IPS DF 19.7 (cell line): ENCODE data around the gene TNNT2.

Experiments used
- DNase-seq: peaks from one replicate; pipeline ENCODE4 v3.0.0-alpha.2; 2013; ENCODE audit warnings: low read depth, low spot score

The TNNT2 gene

GRCh38 chr1:201356701-201357100, 20.8 kb downstream of the TNNT2 start:
- DNase-seq, result no peak

DNA sequence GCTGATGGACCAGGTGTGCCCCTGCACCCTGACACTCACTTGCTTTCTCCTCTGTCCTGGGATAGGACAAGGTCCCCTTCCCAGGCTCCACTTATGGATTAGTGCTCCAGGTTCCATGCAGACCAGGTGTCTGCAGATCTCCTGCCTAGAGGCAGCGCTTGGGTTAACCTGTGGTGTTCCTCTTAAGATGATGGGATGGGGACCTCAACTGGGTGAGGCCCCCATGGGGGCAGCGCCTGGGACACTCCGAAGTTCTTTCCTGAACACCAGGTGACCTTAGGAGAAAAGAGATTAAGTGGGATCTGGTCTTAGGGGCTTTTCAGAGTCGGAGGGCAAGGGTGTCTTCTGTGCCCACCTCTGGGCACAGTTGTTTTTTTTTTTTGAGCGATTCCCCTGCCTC, 21.2 kb downstream of the TNNT2 start:
- no peak for DNase-seq

DNA sequence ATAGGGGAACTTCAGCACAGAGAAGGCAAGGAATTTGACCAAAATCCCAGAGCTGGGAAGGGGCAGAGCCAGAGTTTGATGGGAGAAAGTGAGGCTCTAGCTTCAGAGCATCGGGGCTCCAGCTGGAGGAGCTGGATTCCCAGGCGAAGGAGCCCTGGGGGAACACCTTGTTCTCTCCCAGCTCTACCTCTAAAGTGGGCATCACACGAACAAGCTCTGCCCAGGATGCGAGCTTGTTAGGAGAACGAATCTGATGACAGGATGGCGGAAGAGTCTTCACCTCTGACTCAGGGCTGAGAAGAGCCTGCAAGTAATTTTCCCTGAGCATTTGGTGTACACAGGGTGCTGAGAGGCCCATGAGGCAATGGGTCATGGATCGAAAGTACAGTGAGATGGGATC, 22.0 kb downstream of the TNNT2 start:
- no peak for DNase-seq

DNA sequence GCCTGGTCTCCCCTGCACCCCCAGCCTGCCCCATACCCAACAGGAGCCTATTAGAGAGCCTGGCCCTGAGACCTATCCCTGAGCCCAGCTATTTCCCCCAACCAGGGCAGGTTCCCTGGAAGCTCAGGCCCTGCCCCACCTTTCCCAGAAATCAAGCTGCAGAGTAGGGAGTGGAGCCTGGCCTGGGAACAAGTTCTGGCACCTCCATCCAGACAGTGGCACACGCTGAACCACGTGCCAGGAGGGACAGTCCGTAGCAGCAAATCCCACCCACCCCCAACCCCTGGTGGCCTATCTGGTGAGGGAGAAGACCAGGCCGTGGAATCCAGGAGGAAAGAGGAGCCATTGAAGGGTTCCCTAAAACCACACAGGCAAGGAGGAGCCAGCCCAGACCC, 22.6 kb downstream of the TNNT2 start:
- no peak for DNase-seq

- DNase-seq, result no peak
Measured at GRCh38 chr1:201354151-201354900, 23.2 kb downstream of the TNNT2 start.

DNA sequence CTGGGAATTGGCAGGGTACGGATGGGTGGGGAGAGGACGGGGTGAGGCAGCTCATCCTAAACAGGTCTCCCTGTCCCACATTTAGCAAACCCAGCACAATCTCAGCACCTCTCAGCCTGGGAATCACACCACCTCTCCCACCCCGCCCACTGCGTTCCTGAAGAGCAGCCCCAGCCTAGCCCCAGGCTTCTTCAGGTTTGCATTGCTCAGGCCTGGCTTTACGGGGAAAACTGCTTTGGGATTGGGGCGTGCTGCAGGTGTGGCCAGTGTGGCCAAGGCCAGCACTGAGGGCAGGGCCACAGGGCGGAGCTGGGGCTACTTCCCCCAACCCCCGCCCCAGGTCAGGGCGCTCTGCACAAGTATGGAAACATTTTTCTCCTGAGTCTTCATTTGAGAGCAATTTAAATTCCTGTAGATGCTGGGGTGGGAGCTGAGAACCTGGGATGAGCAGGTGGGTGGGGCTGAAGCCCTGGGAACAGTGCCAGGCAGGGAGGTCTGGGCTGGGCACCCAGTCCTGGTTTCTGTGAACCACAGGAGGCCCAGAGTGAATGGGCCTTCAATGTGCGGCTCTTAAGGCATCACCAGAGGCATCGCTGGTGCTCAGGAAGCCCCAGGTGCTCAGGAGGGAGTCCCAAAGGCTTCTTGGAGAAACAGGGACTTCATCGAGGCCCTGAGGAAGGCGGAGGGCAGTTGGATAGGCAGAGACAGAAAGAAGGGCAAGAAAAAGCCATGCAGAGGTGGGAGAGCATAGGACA, 24.1 kb downstream of the TNNT2 start:
- no peak for DNase-seq

GRCh38 chr1:201351617-201352016, 25.9 kb downstream of the TNNT2 start:
- DNase-seq, result no peak

DNA sequence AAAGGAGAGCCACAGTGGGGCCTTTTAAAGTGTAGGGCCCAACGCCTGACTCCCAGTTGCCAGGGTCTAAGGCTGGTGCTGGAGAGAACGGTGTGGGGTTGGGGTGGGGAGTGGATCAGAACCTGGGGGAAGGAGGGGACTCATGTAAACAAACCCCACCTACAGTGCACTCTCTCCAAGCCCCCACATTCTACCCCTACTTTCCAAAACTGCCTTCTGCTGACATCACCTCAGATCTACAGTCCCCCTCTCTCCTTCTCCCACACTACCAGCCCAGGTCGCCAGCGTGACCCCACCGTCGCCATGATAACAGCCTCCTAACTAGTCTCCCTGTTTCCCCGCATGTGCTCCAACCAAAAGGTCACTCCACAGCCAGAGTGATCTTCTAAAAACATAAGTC, 26.6 kb downstream of the TNNT2 start:
- no peak for DNase-seq

DNA sequence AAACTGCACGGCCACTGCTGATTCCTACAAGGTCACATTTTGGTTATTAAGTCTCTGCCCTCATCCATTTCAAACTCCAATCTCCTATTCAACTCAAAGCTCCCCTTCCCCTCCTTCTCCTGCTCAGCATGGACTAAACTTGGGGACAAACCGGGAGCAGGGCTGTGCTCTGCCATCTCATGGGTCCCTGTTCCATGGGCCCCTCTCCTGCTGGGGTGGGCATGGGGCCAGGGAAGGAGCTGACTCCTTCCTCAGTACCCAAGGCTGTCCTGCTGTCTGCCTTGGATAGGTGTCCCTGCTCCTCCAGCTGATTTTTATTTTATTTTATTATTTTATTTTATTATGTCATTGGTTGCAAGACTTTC, 27.1 kb downstream of the TNNT2 start:
- DNase-seq, result no peak

DNA sequence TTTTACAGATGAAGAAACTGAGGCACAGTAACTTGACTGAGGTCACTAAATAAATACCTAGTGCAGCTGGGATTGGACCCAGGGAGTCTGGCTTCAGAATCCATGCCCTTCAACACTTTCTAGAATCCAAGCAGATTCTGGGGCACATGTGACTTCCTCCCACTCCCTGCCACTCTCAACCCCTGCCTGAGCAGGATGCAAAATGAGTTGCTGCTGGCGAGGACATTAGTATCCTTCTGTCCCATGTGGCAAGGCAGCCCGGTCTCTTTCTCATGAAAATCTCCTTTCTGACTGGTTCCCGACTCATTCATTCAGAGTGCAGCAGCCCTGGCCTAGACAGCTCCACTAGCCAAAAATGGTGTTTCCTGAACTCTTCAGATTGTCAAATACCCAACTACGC, 28.4 kb downstream of the TNNT2 start:
- no peak for DNase-seq

GRCh38 chr1:201348211-201348566, 29.3 kb downstream of the TNNT2 start:
- peak; percentile 72 for DNase-seq

GRCh38 chr1:201347498-201348210, 29.8 kb downstream of the TNNT2 start:
- peak; percentile 50 for DNase-seq

GRCh38 chr1:201346987-201347386, 30.5 kb downstream of the TNNT2 start:
- DNase-seq, result no peak

DNA sequence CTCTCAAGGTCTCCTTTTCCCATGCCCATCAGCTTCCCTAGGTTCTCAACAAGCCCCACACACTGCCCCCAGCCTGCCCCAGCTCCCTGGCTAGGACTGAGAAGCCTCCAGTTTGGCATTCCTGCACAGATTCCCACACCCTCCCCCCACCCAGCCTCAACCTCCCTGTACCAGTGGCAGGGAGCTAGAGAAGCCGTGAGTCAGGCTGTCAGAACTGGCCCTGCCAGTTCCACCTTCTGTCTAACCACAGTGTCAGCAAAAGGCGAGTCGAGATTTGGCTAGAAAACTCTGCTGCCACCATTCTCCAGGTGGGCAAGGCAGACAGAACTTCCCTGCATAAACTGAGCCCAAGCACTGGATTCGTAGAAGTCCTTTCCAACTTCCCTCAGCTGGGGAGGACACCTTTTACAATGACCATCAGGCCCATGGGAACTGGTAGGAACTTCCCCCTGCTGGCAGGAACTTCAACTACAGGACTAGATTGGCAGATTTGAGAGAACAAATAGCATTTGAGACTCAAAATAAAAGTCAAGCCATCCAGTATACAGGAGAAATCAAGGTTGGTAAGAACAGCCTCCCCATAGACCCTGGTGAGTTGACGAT, 31.0 kb downstream of the TNNT2 start:
- DNase-seq, result peak; percentile 47

- no peak for DNase-seq
Measured at GRCh38 chr1:201345081-201345355, 32.5 kb downstream of the TNNT2 start.

GRCh38 chr1:201344206-201345080, 33.0 kb downstream of the TNNT2 start:
- DNase-seq, result no peak

- DNase-seq, result no peak
Measured at GRCh38 chr1:201341377-201341776, 36.1 kb downstream of the TNNT2 start.

GRCh38 chr1:201336711-201337450, 40.6 kb downstream of the TNNT2 start:
- no peak for DNase-seq

DNA sequence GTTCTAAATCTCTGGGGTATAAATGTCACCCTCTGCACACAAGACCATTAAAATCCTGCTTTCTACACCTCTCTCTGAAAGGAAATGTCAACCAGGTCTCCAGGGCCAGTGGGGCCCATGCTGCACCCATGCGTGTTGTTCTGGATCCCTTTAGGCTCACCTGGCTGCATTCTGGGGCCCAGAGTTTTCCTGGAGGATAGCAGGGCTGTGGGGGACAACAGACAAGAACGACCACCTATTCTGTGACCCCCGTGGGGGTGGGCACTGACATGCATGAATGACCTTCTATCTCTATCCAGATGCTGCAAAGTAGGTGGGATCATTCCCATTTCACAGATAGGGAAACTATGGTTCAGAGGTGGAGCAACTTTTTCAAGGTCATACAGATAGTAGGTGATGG, 41.6 kb downstream of the TNNT2 start:
- no peak for DNase-seq

GRCh38 chr1:201335174-201335870, 42.2 kb downstream of the TNNT2 start:
- no peak for DNase-seq
